ENCODE measurements around the gene ECD.
"Not testable (repeated sequence)": the region's sequence is repeated elsewhere in the genome, so short reads cannot be mapped to it uniquely, and the experiment has no call there.

The ECD gene

DNA sequence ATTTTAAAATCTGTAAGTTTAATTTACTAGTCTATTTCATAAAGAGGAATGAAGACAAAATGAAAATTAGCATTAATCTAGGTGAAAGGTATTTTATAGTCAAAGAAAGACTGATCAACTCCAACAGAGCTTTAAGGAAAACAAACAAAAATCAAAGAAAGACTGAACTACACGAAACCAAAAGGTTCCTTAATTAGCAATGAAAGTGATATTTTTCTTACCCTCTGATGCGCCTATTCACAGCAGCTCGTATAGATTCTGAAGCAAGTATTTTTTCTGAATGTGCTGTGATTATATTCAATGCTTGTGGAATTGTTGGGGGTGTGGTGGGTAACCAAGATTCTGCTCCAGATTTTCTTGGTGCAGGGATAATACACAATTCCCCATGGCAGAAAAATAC is 11.8 kb downstream of the ECD start:
- no peak for DNase-seq

DNA sequence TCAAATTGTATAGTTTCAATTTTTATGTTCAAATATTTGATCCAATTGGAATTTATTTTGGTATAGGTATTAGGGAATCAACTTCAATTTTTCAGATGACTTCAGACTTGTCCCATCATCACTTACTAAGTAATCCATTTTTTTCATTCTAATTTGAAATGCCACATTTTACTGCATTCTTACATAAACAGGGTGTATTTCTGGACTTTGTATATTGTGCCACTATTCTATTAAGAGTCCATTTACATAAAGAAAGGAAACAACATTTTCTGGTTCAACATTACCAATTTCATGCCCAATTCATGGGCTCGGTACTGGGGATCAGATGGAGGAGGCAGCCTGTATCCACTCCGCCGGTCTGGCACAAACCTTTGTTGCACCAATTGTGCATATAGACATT is 15.8 kb downstream of the ECD start:
- no peak for DNase-seq

DNA sequence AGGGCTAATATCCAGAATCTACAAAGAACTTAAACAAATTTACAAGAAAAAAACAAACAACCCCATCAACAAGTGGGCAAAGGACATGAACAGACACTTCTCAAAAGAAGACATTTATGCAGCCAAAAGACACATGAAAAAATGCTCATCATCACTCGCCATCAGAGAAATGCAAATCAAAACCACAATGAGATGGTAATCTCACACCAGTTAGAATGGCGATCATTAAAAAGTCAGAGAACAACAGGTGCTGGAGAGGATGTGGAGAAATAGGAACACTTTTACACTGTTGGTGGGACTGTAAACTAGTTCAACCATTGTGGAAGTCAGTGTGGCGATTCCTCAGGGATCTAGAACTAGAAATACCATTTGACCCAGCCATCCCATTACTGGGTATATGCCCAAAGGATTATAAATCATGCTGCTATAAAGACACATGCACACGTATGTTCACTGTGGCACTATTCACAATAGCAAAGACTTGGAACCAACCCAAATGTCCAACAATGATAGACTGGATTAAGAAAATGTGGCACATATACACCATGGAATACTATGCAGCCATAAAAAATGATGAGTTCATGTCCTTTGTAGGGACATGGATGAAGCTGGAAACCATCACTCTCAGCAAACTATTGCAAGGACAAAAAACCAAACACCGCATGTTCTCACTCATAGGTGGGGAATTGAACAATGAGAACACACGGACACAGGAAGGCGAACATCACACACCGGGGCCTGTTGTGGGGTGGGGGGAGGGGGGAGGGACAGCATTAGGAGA is 17.0 kb downstream of the ECD start:
- DNase-seq: not testable (repeated sequence)

DNA sequence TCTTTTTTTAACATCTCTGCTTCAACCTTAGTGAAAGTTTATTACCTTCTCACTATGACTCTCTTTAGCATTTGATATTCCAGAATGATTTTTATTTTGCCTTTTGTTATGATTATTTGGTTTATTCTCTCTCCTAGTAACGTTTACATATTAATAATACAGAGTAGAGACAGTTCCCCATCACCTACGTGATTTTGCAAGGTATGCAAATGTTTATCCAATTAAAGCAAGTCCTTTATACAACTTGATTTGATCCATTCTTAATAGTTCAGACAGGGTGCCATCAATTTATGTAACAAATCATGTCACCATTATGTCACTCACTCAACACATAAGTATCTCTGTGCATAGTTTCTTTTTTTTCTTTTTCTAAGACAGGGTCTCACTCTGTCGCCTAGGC is 26.2 kb downstream of the ECD start:
- DNase-seq: no peak

DNA sequence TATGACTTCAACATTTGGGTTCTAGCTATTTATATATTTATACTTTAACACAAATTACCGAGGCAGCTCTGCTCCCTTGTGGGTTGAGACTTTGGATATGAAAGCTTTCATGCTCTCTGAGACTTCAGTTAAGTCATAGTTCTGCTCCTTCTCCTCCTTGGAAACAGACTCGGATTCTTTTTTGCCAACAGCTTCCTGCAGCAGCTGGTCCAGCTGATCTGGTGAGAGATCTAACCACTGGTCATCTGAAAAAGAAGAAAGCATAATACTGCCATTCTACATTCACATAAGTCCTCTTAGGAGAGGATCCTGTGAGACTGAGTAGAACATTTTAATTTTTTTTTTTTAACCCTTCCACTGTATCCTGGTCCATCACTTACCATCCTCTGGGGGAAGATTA is 28.6 kb downstream of the ECD start:
- DNase-seq: no peak

DNA sequence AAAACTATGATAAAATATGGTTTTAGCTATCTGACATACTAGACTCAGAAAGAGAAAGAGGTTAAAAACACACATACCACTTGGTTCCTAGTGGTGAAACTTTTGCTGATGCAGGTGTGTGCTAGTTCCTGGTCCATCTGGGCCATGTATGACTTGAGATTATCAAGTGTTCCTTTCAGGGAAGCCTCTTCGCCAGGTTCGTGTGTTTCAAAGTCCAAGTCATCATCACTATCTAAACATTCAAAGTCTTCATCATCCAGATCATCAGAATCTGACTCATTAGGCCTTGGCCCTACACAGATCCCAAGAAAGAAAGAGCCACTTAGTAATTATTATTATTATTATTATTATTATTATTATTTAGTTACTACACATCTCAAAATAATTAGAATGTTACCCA is 31.2 kb downstream of the ECD start:
- no peak for DNase-seq

DNA sequence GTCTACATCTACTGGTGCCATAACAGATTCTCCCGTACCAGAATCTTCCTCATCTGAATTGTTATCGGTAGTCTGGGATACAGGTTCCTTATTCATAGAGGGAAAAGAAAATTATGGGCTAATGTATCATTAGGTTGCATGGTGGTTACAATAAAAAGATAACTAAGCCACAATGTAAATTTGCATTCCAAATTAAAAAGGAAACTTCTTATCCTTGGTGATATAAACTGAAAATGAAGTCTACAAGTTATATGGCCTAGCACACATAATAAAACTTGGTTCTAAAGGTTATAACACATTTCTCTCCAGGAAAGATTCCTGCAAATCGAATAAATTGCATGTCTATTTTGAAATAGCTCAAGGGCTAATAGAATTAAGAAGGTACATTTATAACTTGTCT is 33.1 kb downstream of the ECD start:
- no peak for DNase-seq

DNA sequence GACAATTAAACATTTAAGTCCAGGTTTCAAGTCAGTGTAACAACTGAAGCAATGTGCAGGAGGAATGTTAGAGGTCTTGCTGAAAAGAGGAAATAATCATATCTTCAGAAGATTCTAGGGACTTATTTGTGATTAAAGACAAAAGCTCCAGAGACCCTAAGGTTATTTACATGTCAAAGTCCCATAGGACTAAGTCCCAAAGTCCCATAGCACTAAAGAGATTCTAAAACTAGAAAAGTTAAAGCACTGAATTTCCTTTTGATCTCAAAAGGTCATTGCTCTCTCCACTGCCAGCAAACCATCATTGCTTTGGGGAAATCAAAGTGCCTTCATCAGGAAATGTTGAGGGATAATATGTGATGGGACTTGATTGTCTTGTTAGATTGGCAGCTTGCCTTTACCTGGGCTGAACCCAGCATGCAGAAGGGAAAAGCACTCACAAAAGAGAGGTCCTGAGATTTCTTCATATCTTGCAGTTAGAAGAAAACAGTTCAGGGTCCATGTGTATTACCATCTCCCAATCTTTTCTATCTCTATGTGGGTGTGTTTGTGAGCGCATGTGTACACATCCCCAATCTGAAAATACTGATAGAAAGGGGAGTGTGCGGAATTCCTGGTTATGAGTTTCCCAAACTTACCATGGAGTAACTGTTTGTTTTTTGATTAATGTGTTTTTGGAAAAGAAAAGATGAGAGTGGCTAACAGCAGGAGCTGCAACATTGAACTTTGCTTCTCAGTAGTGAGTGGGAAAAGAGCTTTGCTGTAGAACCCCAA is 35.7 kb downstream of the ECD start:
- DNase-seq: no peak

DNA sequence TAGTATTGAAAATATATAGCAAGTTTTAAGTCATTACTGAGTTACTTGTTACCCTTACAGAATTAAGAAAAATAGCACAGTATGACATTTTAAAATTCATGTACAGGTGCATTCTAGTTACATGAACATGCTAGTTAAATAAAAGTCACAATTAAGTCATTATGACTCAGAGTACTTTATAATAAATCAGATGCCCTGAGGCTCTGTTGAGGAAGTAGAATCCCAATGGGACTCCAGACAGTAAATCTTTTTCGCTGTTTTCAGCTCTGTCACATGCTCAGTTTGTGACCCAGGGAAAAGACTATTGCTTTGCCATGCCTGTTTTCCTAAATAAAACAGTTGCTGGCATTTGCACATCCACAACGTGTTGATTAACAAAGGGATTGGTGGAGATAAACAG is 36.5 kb downstream of the ECD start:
- no peak for DNase-seq

DNA sequence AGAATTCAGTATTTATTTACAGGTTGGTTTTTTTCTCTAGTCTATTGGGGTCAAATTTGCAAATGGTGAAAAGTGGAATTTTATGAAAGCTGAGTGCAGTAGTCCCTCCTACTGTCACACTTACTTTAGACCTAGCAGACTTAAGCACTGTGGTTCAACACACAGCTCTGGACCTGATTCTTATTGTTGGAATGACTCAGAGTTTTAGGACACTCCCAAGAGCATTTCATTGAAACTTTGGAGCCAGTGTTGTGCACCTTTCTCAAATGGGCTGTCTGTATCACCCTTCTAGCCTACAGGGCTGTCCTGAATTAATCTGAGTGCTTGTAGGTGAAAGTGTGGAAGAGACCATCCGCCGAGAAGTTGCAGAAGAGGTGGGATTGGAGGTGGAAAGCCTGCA is 41.5 kb downstream of the ECD start:
- DNase-seq: no peak

DNA sequence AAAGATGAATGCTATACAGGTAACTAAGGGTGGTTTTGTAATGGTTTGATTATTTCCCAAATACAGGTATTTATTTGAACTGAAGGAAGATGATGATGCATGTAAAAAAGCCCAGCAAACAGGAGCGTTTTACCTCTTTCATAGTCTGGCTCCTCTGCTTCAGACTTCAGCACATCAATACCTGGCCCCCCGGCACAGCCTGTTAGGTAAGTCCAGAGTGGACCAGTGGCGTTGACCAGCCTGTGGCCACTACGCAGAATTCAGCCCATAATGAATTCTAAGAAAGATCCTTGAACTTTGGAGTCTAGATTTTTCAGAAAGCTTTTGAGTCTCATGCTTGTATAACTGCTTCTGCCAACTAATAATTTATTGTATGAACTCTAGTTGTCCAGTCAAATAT is 47.9 kb downstream of the ECD start:
- DNase-seq: no peak

DNA sequence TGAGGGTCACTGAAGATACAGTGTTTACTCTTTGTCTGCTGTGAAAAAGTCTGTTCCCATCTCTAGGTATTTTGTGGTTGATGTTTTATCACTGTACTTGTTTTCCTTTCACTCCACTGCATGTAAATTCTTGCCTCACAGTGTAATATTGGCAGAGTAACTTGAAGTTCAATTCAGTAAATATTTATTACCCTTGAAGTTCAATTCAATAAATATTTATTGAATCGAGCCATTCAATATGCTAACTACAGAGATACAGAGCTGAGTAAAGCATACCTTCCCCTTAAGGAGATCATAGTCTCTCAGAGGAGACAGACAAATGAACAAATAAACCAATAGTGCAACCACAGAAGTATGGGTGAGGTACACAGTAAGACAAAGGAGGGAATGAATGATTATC is 48.4 kb downstream of the ECD start:
- no peak for DNase-seq

DNA sequence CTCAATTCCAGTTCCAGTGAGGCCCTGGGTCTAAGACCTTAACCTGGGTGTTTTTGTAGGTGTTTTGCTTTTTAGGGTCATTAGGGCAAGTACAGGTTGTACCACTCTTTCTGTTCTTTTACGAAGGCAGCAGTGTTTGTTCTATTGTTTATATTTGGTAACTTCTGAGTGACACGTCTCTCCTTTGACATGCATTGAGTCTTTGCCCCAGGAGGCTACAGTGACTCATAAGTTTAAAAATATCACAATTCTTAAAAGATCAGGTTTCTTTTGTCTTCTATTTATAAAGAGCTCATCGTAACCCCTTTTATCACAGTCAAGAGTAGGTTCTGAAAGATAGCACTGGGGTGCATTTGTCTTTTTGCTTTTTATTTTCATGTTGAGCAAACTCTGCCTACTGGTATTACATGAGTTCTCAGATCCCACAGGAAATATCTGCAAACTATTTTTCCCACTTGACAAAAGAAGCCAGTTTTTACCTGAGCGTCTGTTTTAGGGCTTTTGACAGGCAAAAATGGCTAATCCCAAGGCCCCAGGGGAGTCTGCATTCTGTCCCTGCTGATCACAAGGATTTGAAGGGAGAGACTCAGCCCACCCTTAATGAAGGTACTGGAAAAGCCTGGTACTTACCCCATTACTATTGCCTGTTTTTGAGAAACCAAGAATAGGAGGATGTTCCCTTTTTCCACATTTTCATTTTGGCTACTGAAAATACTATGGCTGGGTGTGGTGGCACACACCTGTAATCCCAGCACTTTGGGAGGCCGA is 49.6 kb downstream of the ECD start:
- no peak for DNase-seq

DNA sequence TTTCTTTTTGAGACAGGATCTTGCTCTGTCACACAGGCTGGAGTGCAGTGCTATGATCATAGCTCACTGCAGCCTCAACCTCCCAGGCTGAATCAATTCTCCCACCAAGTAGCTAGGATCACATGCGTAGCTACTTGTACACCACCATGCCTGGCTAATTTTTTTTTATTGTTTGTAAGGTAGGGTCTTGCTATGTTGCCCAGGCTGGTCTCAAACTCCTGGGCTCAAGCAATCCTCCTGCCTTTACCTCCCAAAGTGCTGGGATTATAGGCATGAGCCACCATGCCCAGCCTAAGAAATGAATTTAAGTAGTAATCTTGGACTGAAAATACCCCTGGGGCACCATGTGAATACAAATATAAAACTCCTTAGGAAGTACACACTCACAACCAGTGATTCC is 51.8 kb downstream of the ECD start:
- no peak for DNase-seq

DNA sequence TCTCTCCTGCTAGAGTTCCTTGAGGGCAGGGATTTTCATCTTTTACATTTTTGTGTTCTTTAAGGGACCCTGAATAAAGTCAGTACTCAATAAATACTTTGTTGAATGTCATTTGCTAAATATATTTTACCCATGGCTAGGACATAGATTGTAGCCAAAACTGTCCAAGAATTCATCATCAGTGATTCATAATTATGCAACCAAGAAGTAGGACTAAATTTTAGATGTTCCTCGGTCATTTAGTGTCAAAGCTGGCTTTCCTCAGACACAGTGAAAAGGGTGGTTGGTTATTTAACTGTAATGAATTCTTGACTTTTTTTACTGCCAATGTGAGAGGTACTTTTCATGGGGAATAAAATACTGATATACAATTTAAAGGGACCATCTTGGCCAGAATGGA is 54.3 kb downstream of the ECD start:
- DNase-seq: no peak

DNA sequence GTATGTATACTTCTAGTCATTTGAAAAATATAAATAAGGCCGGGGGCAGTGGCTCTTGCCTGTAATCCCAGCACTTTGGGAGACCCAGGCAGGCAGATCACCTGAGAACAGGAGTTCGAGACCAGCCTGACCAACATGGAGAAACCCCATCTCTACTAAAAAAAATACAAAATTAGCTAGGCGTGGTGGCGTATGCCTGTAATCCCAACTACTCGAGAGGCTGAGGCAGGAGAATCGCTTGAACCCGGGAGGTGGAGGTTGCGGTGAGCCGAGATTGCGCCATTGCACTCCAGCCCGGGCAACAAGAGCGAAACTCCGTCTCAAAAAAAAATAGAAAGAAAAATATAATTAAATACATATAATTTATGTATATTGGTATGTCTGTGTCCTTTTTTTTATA is 55.8 kb downstream of the ECD start:
- DNase-seq: not testable (repeated sequence)

DNA sequence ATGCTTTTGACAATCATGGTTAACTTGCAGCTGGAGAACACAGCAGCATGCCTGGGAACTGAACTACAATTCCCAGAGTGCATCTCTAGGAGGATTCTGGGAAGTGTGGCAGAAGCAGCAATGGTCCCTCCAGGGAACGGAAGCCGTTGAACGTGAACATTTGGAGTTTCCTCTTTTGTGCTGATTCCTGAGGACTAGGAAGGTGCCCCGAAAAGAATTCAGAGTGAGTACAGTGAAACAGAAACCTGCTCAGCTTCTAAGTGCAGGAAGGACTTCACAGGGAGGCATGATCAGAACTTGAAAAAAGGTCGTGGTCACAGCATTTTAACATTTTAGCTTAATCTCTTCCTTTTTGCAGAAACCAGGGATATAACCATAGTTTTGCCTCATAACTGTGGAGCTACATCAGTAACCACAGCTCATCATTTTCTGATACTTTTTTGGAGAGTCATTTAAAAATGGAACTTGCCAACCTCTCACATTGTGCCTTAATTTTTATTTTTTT is 57.4 kb downstream of the ECD start, which contains the start of gene NUDT13:
Gene NUDT13 (plus strand): TSS at position 111 of the 505 bp plus-strand sequence. CDS start 3,911 bp downstream, outside the sequence.
- peak; percentile 61 for DNase-seq

DNA sequence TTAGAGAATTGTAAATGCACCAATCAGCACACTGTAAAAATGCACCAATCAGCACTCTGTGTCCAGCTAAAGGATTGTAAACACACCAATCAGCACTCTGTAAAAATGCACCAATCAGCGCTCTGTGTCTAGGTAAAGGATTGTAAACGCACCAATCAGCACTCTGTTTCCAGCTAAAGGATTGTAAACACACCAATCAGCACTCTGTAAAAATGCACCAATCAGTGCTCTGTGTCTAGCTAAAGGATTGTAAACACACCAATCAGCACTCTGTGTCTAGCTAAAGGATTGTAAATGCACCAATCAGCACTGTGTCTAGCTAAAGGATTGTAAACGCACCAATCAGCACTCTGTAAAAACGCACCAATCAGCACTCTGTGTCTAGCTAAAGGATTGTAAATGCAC is 58.6 kb downstream of the ECD start:
- not testable (repeated sequence) for DNase-seq

DNA sequence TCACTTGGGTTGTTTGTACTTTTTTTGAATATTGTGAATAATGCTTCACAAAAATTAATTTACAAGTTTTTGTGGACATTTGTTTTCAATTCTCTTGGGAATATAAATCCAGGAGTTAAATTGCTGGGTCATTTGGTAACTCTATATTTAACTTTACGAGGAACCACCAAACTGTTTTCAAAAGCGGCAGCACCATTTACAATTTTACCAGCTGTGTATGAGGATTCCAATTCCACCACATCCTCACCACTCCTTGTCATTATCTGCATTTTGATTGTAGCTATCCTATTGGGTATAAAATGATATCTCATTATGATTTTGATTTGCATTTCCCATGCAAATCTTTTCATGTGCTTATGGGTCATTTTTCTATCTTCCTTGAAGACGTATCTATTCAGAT is 61.5 kb downstream of the ECD start:
- DNase-seq: no peak

DNA sequence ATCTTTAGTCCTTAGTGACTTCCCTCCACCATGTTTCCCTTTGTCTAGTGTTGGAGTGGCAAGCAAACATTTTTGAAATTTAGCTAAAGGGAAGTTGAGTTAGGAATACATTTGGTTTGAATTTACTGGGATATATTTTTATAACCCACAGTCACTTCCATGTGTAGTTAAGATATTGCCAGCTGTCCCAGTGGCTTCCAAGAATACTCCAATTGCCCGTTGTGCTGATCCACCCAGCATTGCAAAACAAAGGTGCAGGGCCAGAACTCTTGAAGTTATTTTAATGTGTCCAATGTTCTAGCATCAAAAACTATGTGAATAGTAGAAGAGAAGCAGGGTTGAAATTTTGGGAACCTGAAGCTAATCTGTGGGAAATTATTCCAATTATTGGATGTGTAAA is 68.7 kb downstream of the ECD start:
- DNase-seq: no peak

DNA sequence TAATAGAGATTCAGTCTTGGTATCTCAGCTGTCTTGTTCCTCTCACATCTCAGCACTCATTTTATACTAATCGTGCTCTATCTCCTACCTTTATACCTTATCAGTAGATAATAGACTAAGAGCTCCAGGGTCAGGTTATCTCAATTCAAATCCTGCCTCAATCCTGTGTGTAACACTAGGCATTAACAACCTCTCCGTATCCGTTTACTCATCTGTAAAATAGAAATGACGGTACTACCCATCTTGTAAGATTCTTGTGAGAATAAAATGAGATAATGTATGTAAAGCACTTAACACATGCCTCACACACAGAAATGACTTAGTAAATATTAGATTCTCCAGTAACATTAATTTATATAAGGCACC is 70.5 kb downstream of the ECD start:
- DNase-seq: no peak

DNA sequence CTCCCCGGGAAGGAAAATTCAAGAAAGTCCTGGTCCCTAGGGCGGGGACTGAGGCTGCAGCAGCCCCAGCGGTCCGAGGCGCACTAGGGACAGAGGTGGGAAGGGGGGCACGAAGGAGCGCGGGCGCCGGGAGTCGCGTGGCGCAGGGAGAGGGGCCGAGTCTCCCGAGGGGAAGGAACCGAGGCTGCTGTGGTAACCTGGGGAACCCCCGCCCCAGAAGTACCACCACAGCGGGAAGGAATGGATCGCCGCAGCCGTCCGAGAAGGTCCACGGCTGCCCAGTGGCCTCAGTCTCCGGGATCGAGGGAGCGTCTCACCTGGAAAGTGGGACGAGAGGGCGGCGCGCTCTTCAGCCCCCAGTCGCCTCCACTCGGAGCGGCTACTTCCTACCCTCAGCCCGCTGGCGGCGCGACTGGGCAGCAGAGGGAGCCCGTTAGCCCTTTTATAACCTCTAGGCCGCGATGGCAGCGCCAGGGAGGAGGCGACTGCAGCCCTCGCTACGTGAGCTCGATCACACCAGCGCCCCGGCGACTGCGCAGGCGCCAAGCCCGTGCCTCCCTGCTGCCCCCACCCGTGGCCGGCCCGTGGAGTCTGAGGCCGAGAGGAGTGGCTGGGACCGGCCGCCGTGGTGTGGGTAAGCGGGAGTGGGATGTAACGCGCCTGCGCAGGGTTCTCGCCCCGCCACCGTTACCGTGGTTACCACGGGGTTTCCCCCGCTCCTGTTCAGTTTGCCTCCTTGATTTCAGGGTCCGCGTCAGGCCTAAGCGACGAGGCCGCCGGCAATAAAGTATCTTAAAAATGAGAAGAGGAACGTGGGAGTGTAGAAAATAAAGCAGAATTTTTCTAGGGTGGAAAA is 71.1 kb downstream of the ECD start, which contains the start of gene P4HA1:
Gene P4HA1 (minus strand): TSS at position 418 of the 856 bp plus-strand sequence. CDS start 21,983 bp downstream, outside the sequence.
- peak; percentile 89 for DNase-seq

Measured in NCI-H510A (cell line).